IMR-90 (cell line): ENCODE data around the gene GBX2. TPM values are rescaled to one million over a fixed set of nuclear protein-coding genes. Genes with fewer than 3 reads are reported as not detected.
"Not testable (repeated sequence)": the region's sequence is repeated elsewhere in the genome, so short reads cannot be mapped to it uniquely, and the experiment has no call there.

Experiments used
- ATAC-seq: fragments of 200-7000 bp; cut with Tn5 transposase; 2 replicates; pipeline ENCODE4 v1.9.1; 2020; ENCODE audit warnings: low read depth, mild to moderate bottlenecking, moderate library complexity
- BruUV-seq: library from RNA; stranded (reverse); fragments of 400-500 nt; replicated peaks from 2 replicates; lab custom pipeline; 2021; lab: Mats Ljungman, UMichigan
- CTCF ChIA-PET: fragments of 300-600 bp; formaldehyde crosslinking; extraction: SDS; loops from one replicate; lab custom pipeline; 2021; ENCODE audit warnings: antibody characterized with exemption; lab: Yijun Ruan, JAX
- POLR2A ChIA-PET: fragments of 300-600 bp; sonication (Branson Sonifier 250); formaldehyde crosslinking; loops from one replicate; lab custom pipeline; 2022; ENCODE audit warnings: antibody characterized with exemption; ENCODE audit not compliant: unreplicated experiment; lab: Charles Lee
- DNase-seq: peaks from one replicate; pipeline ENCODE4 v3.0.0; 2013
- H2AFZ ChIP-seq: replicated peaks from 2 replicates; pipeline ENCODE3; 2013; ENCODE audit warnings: low read length, mild to moderate bottlenecking; ENCODE audit not compliant: poor library complexity
- H2AK5ac ChIP-seq: 2 replicates; pipeline ENCODE4 v1.6.1; 2013; ENCODE audit warnings: low read depth, low read length, inconsistent platforms
- H2AK9ac ChIP-seq: replicated peaks from 2 replicates; pipeline ENCODE3; 2013; ENCODE audit warnings: mild to moderate bottlenecking, low read depth, low read length, moderate library complexity; ENCODE audit not compliant: poor library complexity
- H2BK120ac ChIP-seq: 2 replicates; pipeline ENCODE4 v1.6.1; 2013; ENCODE audit warnings: low read depth, low read length, inconsistent platforms
- H2BK15ac ChIP-seq: 3 replicates; pipeline ENCODE4 v1.6.1; 2013; ENCODE audit warnings: low read depth, low read length, inconsistent platforms
- H2BK20ac ChIP-seq: 2 replicates; pipeline ENCODE4 v1.6.1; 2013; ENCODE audit warnings: low read depth, mild to moderate bottlenecking, inconsistent platforms, low read length, moderate library complexity
- H2BK5ac ChIP-seq: 2 replicates; pipeline ENCODE4 v1.6.1; 2013; ENCODE audit warnings: mild to moderate bottlenecking, low read depth, low read length, inconsistent platforms; ENCODE audit not compliant: poor library complexity, severe bottlenecking
- H3K14ac ChIP-seq: replicated peaks from 2 replicates; pipeline ENCODE4 v1.6.1; 2013; ENCODE audit warnings: low read depth, low read length, inconsistent platforms
- H3K18ac ChIP-seq: 2 replicates; pipeline ENCODE4 v1.6.1; 2013; ENCODE audit warnings: low read depth, low read length, control low read depth
- H3K23ac ChIP-seq: 2 replicates; pipeline ENCODE4 v1.6.1; 2013; ENCODE audit warnings: low read depth, low read length, inconsistent platforms
- H3K27ac ChIP-seq: 2 replicates; pipeline ENCODE4 v1.5.1; 2013; ENCODE audit warnings: mild to moderate bottlenecking, control low read depth, low read length; ENCODE audit not compliant: insufficient read depth
- H3K27me3 ChIP-seq: 2 replicates; pipeline ENCODE4 v1.6.1; 2013; ENCODE audit warnings: low read length; ENCODE audit not compliant: control insufficient read depth, insufficient read depth
- H3K36me3 ChIP-seq: 2 replicates; pipeline ENCODE4 v1.6.1; 2013; ENCODE audit warnings: low read length, mixed read lengths; ENCODE audit not compliant: control insufficient read depth, insufficient read depth
- H3K4ac ChIP-seq: 2 replicates; pipeline ENCODE4 v1.6.1; 2013; ENCODE audit warnings: low read depth, low read length, inconsistent platforms
- H3K4me1 ChIP-seq: 2 replicates; pipeline ENCODE4 v1.6.1; 2013; ENCODE audit warnings: low read length, mixed read lengths; ENCODE audit not compliant: control insufficient read depth, insufficient read depth
- H3K4me2 ChIP-seq: 2 replicates; pipeline ENCODE4 v1.6.1; 2013; ENCODE audit warnings: low read depth, mild to moderate bottlenecking, control low read depth, low read length, moderate library complexity
- H3K4me3 ChIP-seq: 2 replicates; pipeline ENCODE4 v1.5.1; 2013; ENCODE audit warnings: low read depth, mild to moderate bottlenecking, control low read depth, low read length, moderate library complexity; ENCODE audit not compliant: insufficient read depth
- H3K56ac ChIP-seq: 2 replicates; pipeline ENCODE4 v1.6.1; 2013; ENCODE audit warnings: low read length, inconsistent platforms; ENCODE audit not compliant: insufficient read depth; ENCODE audit errors: extremely low read depth
- H3K79me1 ChIP-seq, 2 experiments: 2 replicates each; pipeline ENCODE4 v1.6.1; 2013; ENCODE audit warnings: low read length in 2 of 2, inconsistent platforms in 1 of 2, low read depth in 1 of 2
- H3K9ac ChIP-seq: 2 replicates; pipeline ENCODE4 v1.6.1; 2013; ENCODE audit warnings: low read depth, low read length, control low read depth
- H3K9me1 ChIP-seq: 2 replicates; pipeline ENCODE4 v1.6.1; 2013; ENCODE audit warnings: low read length, inconsistent platforms; ENCODE audit not compliant: insufficient read depth
- H3K9me3 ChIP-seq: 2 replicates; pipeline ENCODE4 v1.6.1; 2013; ENCODE audit warnings: low read length; ENCODE audit not compliant: control insufficient read depth, insufficient read depth
- H4K20me1 ChIP-seq: 2 replicates; pipeline ENCODE4 v1.6.1; 2013; ENCODE audit warnings: low read length, inconsistent platforms; ENCODE audit not compliant: insufficient read depth
- H4K5ac ChIP-seq: 2 replicates; pipeline ENCODE4 v1.6.1; 2013; ENCODE audit warnings: mild to moderate bottlenecking, low read depth, low read length, control low read depth
- H4K8ac ChIP-seq, 2 experiments: 2 replicates each; pipeline ENCODE4 v1.6.1; 2013; ENCODE audit warnings: low read depth in 2 of 2, low read length in 2 of 2, control low read depth in 1 of 2, inconsistent platforms in 1 of 2
- H4K91ac ChIP-seq: 2 replicates; pipeline ENCODE4 v1.6.1; 2013; ENCODE audit warnings: low read depth, low read length, inconsistent platforms; ENCODE audit not compliant: insufficient read depth
- WGBS, 2 experiments: methylation state at CpG; one replicate each; pipeline versions ENCODE4 v1.1.5 to v1.1.7; 2013; ENCODE audit warnings: missing lambda C conversion rate in 2 of 2; ENCODE audit not compliant: insufficient read length in 1 of 2; ENCODE audit errors: extremely low coverage in 2 of 2; 5-methylcytosine and 5-hydroxymethylcytosine counted together
- dilution Hi-C: fragments of 300-500 bp; cut with HindIII; formaldehyde crosslinking; loops from one replicate; pipeline ENCODE4 v1.14.3; 2018; ENCODE audit warnings: low sequenced_read_pairs; ENCODE audit not compliant: unreplicated experiment
- in situ Hi-C: fragments of 300-500 bp; cut with MboI; formaldehyde crosslinking; loops from 3 replicates; pipeline ENCODE4 v1.14.3; 2019; ENCODE audit warnings: low sequenced_read_pairs, inconsistent platforms, mixed read lengths
- intact Hi-C: fragments of 100-400 bp; cut with micrococcal nuclease; formaldehyde crosslinking; loops from 2 replicates; pipeline ENCODE4 v1.10.0; 2022
- polyA plus RNA-seq, 3 experiments: library from polyadenylated mRNA; depleted of rRNA; stranded (reverse); fragments of >200 nt; gene quantifications; 2 replicates each; pipeline ENCODE4 v1.2.3, GENCODE V29; 2012; ENCODE audit warnings: low replicate concordance in 1 of 3
- total RNA-seq: library from RNA; depleted of rRNA; stranded (reverse); fragments of >200 nt; gene quantifications from 2 replicates; pipeline ENCODE4 v1.2.3, GENCODE V29; 2012

Gene GBX2
- total and polyA plus RNA-seq, 2 of the 4 experiments (the other 2 are of a cell fraction), result 0.10 TPM; not detected in 1

DNA sequence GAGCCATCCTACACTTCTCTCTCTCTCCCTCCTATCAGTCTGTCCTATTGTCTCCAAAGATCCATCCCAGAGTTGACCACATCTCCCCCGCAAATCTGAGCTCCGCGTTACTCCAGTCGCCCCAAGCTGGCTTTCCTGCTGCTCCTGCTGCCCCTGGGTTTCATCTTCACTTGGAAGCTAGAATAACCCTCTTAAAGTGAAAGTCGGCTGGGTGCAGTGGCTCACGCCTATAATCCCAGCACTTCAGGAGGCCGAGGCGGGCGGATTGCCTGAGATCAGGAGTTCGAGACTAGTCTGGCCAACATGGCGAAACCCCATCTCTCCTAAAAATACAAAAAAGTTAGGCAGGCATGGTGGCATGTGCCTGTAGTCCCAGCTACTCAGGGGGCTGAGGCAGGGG, 26.6 kb downstream of the GBX2 start:
- H4K5ac ChIP-seq, H4K20me1 ChIP-seq, H4K8ac ChIP-seq, H3K56ac ChIP-seq, H3K18ac ChIP-seq, H4K91ac ChIP-seq, CTCF ChIA-PET, H3K4me2 ChIP-seq, DNase-seq, H3K4me1 ChIP-seq, ATAC-seq, in situ Hi-C loops, dilution Hi-C loops, H2BK15ac ChIP-seq, H2AK5ac ChIP-seq, H3K4me3 ChIP-seq, H3K27me3 ChIP-seq, H2BK120ac ChIP-seq, H2AK9ac ChIP-seq, H2BK20ac ChIP-seq, H2AFZ ChIP-seq, POLR2A ChIA-PET, H3K14ac ChIP-seq, intact Hi-C loops, H3K9ac ChIP-seq, H3K36me3 ChIP-seq, BruUV-seq, H3K9me3 ChIP-seq, H3K23ac ChIP-seq, H3K27ac ChIP-seq, H2BK5ac ChIP-seq, H3K4ac ChIP-seq, H3K9me1 ChIP-seq, H3K79me1 ChIP-seq: not testable (repeated sequence)
- no CpG with 5 or more reads among the region's 11 CpGs for WGBS, 2 experiments
